GM12864 (cell line): Measurements from ENCODE around the gene GALNT7.
A peak's percentile ranks its signal among the peaks of the same experiment; 100 is the strongest.

Source experiments
- DNase-seq: peaks from one replicate; pipeline ENCODE4 v3.0.0-alpha.2; 2011; ENCODE audit warnings: low read depth
- H3K4me3 ChIP-seq: 2 replicates; pipeline ENCODE4 v1.5.1; 2011; ENCODE audit warnings: mild to moderate bottlenecking, low read depth, low read length, control low read depth
- TF ChIP-seq, protein P1 (sequence below): IDR thresholded peaks from 2 replicates; pipeline ENCODE4 v1.5.1; 2011; ENCODE audit warnings: low read depth, mild to moderate bottlenecking, moderate library complexity, low read length, control low read depth, inconsistent platforms; ENCODE audit errors: missing control alignments

GALNT7 gene

DNA sequence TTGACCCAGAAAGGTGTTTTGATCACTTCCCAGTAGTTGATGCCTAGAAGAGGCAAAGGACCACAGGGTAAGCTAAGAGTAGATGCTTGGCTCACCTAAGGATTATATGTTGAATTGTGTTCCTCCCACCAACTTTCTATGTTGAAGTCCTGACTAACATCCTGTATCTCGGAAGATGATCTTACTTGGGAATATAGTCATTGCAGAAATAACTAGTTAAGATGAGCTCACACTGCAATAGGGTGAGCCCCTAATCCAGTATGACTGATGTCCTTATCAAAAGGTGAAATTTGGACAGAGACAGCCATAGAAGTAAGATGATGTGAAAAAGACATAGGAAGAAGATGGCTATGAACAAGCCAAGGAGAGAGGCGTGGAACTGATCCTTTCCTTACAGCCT is 168.9 kb downstream of the GALNT7 start:
- H3K4me3 ChIP-seq = no peak overlapping the region
- TF ChIP-seq, protein P1, sequence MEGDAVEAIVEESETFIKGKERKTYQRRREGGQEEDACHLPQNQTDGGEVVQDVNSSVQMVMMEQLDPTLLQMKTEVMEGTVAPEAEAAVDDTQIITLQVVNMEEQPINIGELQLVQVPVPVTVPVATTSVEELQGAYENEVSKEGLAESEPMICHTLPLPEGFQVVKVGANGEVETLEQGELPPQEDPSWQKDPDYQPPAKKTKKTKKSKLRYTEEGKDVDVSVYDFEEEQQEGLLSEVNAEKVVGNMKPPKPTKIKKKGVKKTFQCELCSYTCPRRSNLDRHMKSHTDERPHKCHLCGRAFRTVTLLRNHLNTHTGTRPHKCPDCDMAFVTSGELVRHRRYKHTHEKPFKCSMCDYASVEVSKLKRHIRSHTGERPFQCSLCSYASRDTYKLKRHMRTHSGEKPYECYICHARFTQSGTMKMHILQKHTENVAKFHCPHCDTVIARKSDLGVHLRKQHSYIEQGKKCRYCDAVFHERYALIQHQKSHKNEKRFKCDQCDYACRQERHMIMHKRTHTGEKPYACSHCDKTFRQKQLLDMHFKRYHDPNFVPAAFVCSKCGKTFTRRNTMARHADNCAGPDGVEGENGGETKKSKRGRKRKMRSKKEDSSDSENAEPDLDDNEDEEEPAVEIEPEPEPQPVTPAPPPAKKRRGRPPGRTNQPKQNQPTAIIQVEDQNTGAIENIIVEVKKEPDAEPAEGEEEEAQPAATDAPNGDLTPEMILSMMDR = no peak
- DNase-seq = no peak

DNA sequence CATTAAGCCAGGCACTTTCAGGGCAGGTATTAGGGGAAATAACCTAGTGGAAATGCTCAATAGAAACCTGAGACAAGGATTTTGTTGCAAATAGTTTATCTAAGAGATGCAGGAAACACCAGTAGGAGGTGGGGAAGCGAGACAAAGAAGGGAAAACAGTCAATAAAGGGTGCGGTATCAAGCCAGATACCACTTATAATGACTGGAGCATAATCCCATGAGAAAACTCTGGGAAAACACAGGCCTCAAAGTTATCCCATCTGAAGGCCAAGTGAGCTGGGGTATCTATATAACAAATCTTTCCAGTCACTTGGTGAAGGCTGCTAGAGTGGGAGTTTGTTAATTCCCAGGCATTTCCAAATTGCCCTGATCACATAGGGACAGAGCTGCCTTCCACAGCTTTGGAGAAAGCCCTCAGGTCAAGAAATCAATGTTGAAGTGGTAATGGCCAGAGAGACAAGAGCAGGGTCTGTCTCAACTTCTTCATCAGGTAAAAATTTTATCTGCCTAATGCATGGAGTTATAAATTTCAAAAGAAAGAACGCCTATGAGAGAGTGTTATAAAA is 175.3 kb downstream of the GALNT7 start:
- H3K4me3 ChIP-seq = no peak overlapping the region
- TF ChIP-seq, protein P1 = no peak
- no peak for DNase-seq

DNA sequence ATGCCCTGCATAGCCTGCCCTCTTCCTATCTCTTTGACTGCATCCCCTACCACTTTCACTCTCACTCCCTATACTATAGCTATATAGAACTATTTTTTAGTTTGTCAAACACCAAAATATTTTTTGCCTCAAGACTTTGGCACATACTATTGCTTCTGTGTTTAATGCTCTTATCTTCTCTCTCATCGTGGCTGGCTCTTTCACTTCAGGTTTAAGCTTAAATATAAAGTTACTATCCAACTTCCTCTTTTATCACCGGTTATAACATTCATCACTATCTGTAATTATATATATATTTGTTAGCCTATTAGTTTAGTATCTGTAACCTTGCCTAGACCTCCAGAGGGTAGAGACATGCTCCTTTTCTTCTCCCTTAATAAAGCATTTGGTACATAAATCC is 177.0 kb downstream of the GALNT7 start:
- H3K4me3 ChIP-seq = no peak overlapping the region
- TF ChIP-seq, protein P1 = no peak
- DNase-seq = no peak

DNA sequence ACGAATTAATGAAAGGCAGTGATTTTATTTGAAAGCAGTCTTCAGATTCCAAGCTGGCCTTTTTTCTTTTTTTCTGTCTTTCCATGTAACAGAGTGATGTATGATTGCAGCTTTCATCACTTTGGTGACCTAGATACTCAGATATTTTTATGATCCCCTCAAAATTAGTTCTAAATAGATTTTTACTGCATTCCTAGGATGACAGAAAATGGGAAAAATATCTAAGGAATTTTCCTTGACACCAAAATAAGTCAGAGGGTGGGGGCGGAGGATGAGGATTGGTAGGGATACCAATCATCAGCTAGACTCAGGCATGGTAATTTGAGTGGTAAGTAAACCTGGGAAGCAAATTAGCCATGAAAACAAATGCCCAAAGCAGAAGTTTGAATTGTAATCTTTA is 177.5 kb downstream of the GALNT7 start:
- no peak overlapping the region for H3K4me3 ChIP-seq
- TF ChIP-seq, protein P1 = no peak
- DNase-seq = no peak

DNA sequence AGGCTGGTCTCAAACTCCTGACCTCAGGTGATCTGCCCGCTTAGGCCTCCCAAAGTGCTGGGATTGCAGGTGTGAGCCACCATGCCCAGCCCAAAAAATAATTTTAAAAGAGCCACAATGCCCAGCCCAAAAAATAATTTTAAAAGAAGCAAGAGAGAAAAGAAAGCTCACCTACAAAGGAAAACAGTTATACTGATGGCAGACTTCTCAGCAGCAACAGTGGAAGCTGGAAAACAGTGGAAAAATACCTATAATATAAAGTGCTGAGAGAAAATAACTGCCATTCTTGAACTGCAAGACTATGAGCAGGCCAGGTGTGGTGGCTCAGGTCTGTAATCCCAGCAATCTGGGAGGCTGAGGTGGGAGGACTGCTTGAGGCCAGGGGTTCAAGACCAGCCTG is 178.9 kb downstream of the GALNT7 start:
- no peak overlapping the region for H3K4me3 ChIP-seq
- no peak for DNase-seq
- TF ChIP-seq, protein P1 = no peak

DNA sequence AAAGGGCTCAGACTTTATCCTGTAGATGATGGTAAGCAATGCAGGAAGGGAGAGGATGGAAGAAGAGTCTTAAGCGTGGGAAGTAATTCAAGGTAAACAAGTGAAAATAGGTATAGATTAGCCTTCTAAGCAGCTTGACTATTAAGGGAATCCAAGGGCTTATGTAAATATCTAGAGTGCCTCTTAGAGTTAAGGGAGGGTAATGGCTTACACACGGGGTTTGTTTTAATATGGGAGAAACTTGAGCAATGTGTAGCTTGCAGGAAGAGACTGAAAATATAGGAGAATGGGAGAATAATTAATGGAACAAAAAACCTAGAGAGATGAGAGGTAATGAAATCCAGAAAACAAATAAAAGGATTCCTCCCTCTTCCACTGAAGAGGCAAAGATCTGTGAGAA is 189.3 kb downstream of the GALNT7 start:
- H3K4me3 ChIP-seq = no peak overlapping the region
- TF ChIP-seq, protein P1 = no peak
- DNase-seq = no peak

DNA sequence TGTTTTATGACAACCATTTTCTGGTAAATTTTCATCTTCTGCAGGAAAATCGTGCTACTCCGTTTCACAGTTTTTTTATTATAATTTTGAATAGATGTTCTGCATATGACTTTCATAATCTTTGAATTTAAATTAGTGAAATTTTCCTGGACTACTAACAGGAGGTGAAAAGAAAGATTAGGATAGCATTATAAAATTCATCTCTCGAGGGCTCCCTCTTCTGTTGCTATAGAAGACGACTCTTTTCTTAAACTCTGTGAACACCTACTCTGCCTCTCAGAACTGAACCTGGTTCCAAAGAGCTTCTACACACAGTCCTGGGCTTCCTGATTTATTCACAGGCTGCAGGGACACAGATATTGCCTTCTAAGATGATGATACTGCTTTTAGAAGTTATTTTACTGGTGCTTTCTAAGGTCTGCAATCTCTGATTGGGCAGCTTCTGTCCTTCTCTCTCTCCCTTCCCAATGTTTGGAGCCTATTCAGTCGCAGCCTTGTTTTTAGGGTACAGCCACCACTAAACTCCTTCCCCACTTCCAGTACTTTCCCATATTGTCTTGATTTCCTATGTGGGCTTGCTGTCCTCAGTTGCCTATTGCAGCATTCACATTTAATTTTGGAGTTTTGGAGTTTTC is 192.1 kb downstream of the GALNT7 start:
- TF ChIP-seq, protein P1 = peak; percentile 22
- H3K4me3 ChIP-seq = no peak overlapping the region
- DNase-seq = no peak
